Glutamatergic neuron (in vitro differentiated cells): ENCODE data around the gene ATP2B2. TPM values are rescaled to one million over a fixed set of nuclear protein-coding genes. Genes with fewer than 3 reads are reported as not detected.
"Not testable (repeated sequence)": the region's sequence is repeated elsewhere in the genome, so short reads cannot be mapped to it uniquely, and the experiment has no call there.

Experiments
- DNase-seq: peaks from one replicate; pipeline ENCODE4 v3.0.0; 2022
- H3K27ac Mint-ChIP-seq: one replicate; pipeline ENCODE4 v1.8.0; 2020; ENCODE audit warnings: mild to moderate bottlenecking, mixed read lengths, inconsistent platforms; ENCODE audit not compliant: unreplicated experiment
- H3K27me3 Mint-ChIP-seq: one replicate; pipeline ENCODE4 v1.8.0; 2020; ENCODE audit warnings: mild to moderate bottlenecking, moderate library complexity, mixed read lengths, inconsistent platforms; ENCODE audit not compliant: unreplicated experiment
- H3K36me3 Mint-ChIP-seq: one replicate; pipeline ENCODE4 v1.8.0; 2020; ENCODE audit warnings: mild to moderate bottlenecking, mixed read lengths, inconsistent platforms; ENCODE audit not compliant: unreplicated experiment
- H3K4me1 Mint-ChIP-seq: one replicate; pipeline ENCODE4 v1.8.0; 2020; ENCODE audit warnings: mild to moderate bottlenecking, low read depth, mixed read lengths, inconsistent platforms; ENCODE audit not compliant: unreplicated experiment
- H3K4me3 Mint-ChIP-seq: one replicate; pipeline ENCODE4 v1.8.0; 2020; ENCODE audit warnings: mild to moderate bottlenecking, mixed read lengths, inconsistent platforms; ENCODE audit not compliant: unreplicated experiment
- H3K9me3 Mint-ChIP-seq: one replicate; pipeline ENCODE4 v1.8.0; 2020; ENCODE audit warnings: mild to moderate bottlenecking, moderate library complexity, mixed read lengths, inconsistent platforms; ENCODE audit not compliant: unreplicated experiment
- CTCF ChIP-seq: fragments of 200-600 bp; sonication (generic); IDR thresholded peaks from one replicate; pipeline ENCODE4 v1.5.0; 2021; ENCODE audit not compliant: partially characterized antibody, unreplicated experiment
- total RNA-seq: library from RNA; stranded (reverse); fragmentation: NEBNext Ultra II Directional; extraction: Animal tissue kit (Norgen Biotek cat#: 25700); gene quantifications from one replicate; pipeline ENCODE4 v1.2.1, GENCODE V29; 2021; ENCODE audit not compliant: unreplicated experiment

The ATP2B2 gene
- total RNA-seq, 1 donor from 2014 or later: 31.2 TPM

DNA sequence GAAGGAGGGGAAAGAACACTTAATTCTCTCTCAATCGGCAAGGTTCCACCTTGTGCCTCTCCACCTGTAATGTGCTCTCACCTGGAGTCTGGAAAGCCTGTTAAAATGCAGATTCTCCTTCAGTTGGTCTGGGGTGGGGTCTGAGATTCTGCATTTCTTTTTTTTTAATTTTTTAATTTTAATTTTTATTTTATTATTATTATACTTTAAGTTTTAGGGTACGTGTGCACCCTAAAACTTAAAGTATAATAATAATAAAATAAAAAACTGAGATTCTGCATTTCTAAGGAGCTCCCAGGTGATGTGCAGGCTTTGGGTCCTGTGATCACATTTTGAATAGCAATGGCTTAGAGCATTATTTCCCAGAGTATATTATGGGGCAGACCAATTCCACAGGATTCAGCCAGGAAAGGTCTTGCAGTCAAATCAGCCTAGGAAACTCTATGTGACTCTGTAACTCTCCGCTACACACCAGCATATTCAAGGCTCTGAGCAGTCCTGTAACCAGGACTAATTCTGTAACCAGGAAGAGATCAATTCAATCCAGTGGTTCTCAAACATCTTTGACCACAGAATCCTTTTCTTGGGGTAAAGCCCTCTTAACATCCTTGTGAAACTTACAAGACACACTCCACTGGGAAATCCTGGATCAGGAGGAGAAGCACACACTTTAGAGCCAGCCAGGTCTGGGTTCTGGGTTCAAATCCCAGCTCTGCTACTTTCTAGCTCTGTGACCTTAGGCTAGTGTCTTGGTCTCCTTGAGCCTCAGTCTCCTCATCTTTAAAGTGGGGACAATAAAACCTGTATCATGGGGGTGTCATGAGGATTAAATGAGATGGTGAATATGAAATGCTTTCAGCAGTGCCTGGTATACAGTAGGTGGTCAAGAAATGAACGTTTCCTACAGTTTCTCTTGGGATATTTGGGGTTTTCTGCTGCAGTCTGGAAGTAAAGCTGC lies 122.2 kb downstream of the ATP2B2 start:
- H3K36me3 Mint-ChIP-seq: peaks cover 17% of the 10 kb centered on the region
- peaks cover 2% of the 10 kb centered on the region for H3K27me3 Mint-ChIP-seq
- no peak overlapping the region for H3K4me3 Mint-ChIP-seq
- TF ChIP-seq CTCF: no peak
- no peak for DNase-seq
- H3K9me3 Mint-ChIP-seq: peaks cover 8% of the 10 kb centered on the region
- no peak overlapping the region for H3K27ac Mint-ChIP-seq
- H3K4me1 Mint-ChIP-seq: peaks cover 3% of the 10 kb centered on the region

- H3K27me3 Mint-ChIP-seq, H3K9me3 Mint-ChIP-seq, DNase-seq: not testable (repeated sequence)
Observed at GRCh38 chr3:10382445-10382844, 122.9 kb downstream of the ATP2B2 start.

DNA sequence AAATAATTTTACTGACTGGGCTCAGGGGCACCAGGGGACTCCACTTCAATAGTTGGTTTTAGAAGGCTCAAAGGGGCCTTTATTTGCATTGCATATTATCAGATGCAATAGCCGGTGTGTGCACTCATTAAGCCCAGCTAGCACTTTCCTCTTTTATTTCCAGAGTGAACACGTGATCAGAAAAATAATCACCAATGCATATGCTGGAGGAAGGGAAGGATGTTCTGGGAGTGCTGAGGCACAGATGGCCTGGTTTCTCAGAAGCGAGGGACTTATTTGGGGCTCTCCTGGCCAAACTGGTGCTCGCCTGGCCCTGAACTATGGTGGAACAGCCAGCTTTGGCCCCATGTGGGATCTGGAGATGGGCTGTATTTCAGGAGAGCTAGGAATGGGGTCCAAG lies 124.0 kb downstream of the ATP2B2 start:
- peaks cover 5% of the 10 kb centered on the region for H3K9me3 Mint-ChIP-seq

More at GRCh38 chr3:10382445-10382844, 122.9 kb downstream of the ATP2B2 start:
- not testable (repeated sequence) for H3K27ac Mint-ChIP-seq, H3K4me3 Mint-ChIP-seq, H3K36me3 Mint-ChIP-seq, H3K4me1 Mint-ChIP-seq

DNA sequence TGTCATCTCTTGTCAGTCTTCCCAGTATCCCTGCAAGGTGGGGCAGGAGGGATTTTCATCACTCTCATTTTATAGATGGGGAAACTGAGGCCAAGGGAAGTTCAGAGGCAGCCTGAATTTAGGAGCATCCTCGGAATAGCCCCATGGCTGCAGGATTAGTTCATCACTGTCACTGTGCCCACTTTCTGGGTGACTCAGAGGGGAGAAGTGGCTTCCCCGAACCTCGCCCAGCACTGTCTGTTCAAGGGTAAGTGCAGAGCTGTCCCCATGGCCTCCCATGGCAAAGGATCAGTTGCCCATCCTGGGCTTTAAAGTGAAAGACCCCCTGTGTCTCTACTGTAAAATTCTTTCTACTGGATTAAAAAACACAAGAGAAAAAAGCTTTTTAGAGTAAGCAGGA lies 124.5 kb downstream of the ATP2B2 start:
- Mint-ChIP-seq H3K36me3 (no peaks in the 10 kb centered on the region), H3K27me3 (no peaks in the 10 kb centered on the region), H3K9me3 (peaks cover 5% of the 10 kb centered on the region), H3K27ac (no peak overlapping the region), H3K4me3 (no peak overlapping the region), H3K4me1 (peaks cover 3% of the 10 kb centered on the region)
- no peak for TF ChIP-seq CTCF
- DNase-seq: no peak

More for the DNA sequence above, 124.0 kb downstream of the ATP2B2 start:
- Mint-ChIP-seq H3K4me1 (peaks cover 3% of the 10 kb centered on the region), H3K27ac (no peak overlapping the region), H3K36me3 (no peaks in the 10 kb centered on the region), H3K4me3 (no peak overlapping the region), H3K27me3 (no peaks in the 10 kb centered on the region)
- no peak for DNase-seq
- TF ChIP-seq CTCF: no peak

DNA sequence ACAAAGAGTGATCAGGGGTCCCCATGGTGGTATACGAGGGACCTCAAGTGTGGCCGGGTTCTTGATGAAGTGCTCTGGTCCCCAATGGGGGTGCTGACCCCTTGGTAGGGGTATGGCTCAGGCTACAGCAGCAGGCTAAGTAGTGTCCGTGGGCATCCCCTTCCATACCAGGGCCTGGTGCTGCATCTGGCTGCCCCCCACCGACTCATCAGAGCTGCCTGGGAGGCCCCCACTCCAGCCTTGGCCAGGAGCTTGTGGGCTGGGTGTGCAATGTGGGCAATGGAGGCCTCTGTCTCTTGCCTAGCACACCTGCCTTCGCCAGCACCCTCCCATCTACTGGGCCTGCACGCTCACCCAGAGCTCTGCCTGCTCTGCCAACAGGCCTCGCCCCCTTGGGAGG lies 125.4 kb downstream of the ATP2B2 start:
- peaks cover 3% of the 10 kb centered on the region for H3K4me1 Mint-ChIP-seq
- H3K9me3 Mint-ChIP-seq: peaks cover 2% of the 10 kb centered on the region

More for the DNA sequence above, 125.4 kb downstream of the ATP2B2 start:
- no peak for DNase-seq
- Mint-ChIP-seq H3K36me3 (no peaks in the 10 kb centered on the region), H3K27ac (no peak overlapping the region), H3K27me3 (peaks cover 2% of the 10 kb centered on the region), H3K4me3 (no peak overlapping the region)
- TF ChIP-seq CTCF: no peak
